A549 (cell line): ENCODE measurements around the gene MAGEF1. TPM values are rescaled to one million over a fixed set of nuclear protein-coding genes. Genes with fewer than 3 reads are reported as not detected.

Experiments
- ATAC-seq, 2 experiments: fragments of 200-7000 bp in 1 of 2; fragments of >200 bp in 1 of 2; cut with Nextera tagmentation in 1 of 2; cut with Tn5 transposase in 1 of 2; 3 replicates each; pipeline versions ENCODE4 v1.8.0 to v1.9.1; 2018 to 2020; ENCODE audit warnings: mild to moderate bottlenecking in 1 of 2, moderate library complexity in 1 of 2
- CTCF ChIA-PET: fragments of 300-600 bp; sonication (Branson Sonifier 250); formaldehyde crosslinking; extraction: SDS; loops from one replicate; lab custom pipeline; 2021; ENCODE audit warnings: antibody characterized with exemption, inconsistent platforms; lab: Yijun Ruan, JAX
- POLR2A ChIA-PET: fragments of 350-600 bp; formaldehyde crosslinking; extraction: SDS; loops from one replicate; lab custom pipeline; 2021; ENCODE audit warnings: antibody characterized with exemption, inconsistent platforms; lab: Yijun Ruan, JAX
- DNase-seq, 2 experiments: peaks; one replicate each; pipeline versions ENCODE4 v3.0.0 to v3.0.0-alpha.2; 2011 to 2016; ENCODE audit warnings: low read depth in 1 of 2, low spot score in 1 of 2
- FAIRE-seq: peaks from 2 replicates; lab custom pipeline; 2011; peaks lifted over from hg19 to GRCh38; lab: Jason Lieb, UNC
- H3K27ac ChIP-seq, 2 experiments: fragments of >200 bp; sonication (Bioruptor Twin); formaldehyde crosslinking; 3 replicates each; pipeline ENCODE4 v1.5.1; 2016 to 2017
- H3K4me1 ChIP-seq: fragments of >200 bp; sonication (Bioruptor Twin); formaldehyde crosslinking; 3 replicates; pipeline ENCODE4 v1.6.1; 2016
- H3K4me2 ChIP-seq: fragments of >200 bp; sonication (Bioruptor Twin); formaldehyde crosslinking; 3 replicates; pipeline ENCODE4 v1.6.1; 2016
- H3K4me3 ChIP-seq: fragments of >200 bp; sonication (Bioruptor Twin); formaldehyde crosslinking; 3 replicates; pipeline ENCODE4 v1.5.1; 2016
- H3K9me3 ChIP-seq: fragments of >200 bp; sonication (Bioruptor Twin); formaldehyde crosslinking; 3 replicates; pipeline ENCODE4 v1.6.1; 2016
- ATOH8 ChIP-seq: fragments of 250-450 bp; sonication (Bioruptor Pico); IDR thresholded peaks from 2 replicates; pipeline ENCODE4 v1.5.0; 2020; ENCODE audit warnings: low read depth, mild to moderate bottlenecking, moderate library complexity
- BHLHE40 ChIP-seq: IDR thresholded peaks from 2 replicates; pipeline ENCODE4 v1.6.1; 2012; ENCODE audit warnings: low read depth, low read length, inconsistent platforms
- CEBPB ChIP-seq, 2 experiments: fragments of >200 bp in 1 of 2; sonication (Bioruptor Twin) in 1 of 2; formaldehyde crosslinking in 1 of 2; IDR thresholded peaks; 2 replicates each; pipeline ENCODE4 v1.6.1; 2012 to 2016
- EP300 ChIP-seq, 2 experiments: fragments of >200 bp; sonication (Bioruptor Twin); formaldehyde crosslinking; IDR thresholded peaks; 2 replicates in 1 of 2; 3 replicates in 1 of 2; pipeline ENCODE4 v1.6.1; 2016 to 2017
- FOSL2 ChIP-seq, 2 experiments: fragments of 450-650 bp in 1 of 2; fragments of >200 bp in 1 of 2; sonication (Bioruptor Twin) in 1 of 2; formaldehyde crosslinking; IDR thresholded peaks; 2 replicates each; pipeline versions ENCODE4 v1.5.0 to v1.6.1; 2016 to 2020; ENCODE audit warnings: mild to moderate bottlenecking in 1 of 2, moderate library complexity in 1 of 2
- GATA3 ChIP-seq: IDR thresholded peaks from 2 replicates; pipeline ENCODE4 v1.6.1; 2012; ENCODE audit warnings: borderline replicate concordance
- HDAC2 ChIP-seq: fragments of 200-600 bp; sonication (generic); IDR thresholded peaks from 2 replicates; pipeline ENCODE4 v1.6.1; 2016
- HOXB5 ChIP-seq: fragments of 250-450 bp; sonication (Bioruptor Pico); IDR thresholded peaks from 2 replicates; pipeline ENCODE4 v1.5.0; 2020; ENCODE audit warnings: mild to moderate bottlenecking, moderate library complexity
- MAZ ChIP-seq: fragments of 150-350 bp; IDR thresholded peaks from 2 replicates; pipeline ENCODE4 v1.6.1; 2014; ENCODE audit warnings: antibody characterized with exemption, low read depth, low read length, borderline replicate concordance
- PHF8 ChIP-seq: fragments of 200-600 bp; sonication (generic); IDR thresholded peaks from 2 replicates; pipeline ENCODE4 v1.6.1; 2016; ENCODE audit warnings: low read depth, mild to moderate bottlenecking, antibody characterized with exemption, moderate library complexity, borderline replicate concordance
- RFX5 ChIP-seq: fragments of 450-650 bp; IDR thresholded peaks from 2 replicates; pipeline ENCODE4 v1.7.1; 2014; ENCODE audit warnings: antibody characterized with exemption, mild to moderate bottlenecking, moderate library complexity
- ZNF302 ChIP-seq: fragments of 250-450 bp; sonication (Bioruptor Pico); IDR thresholded peaks from 2 replicates; pipeline ENCODE4 v1.9.0; 2021; ENCODE audit warnings: inconsistent platforms, mild to moderate bottlenecking, moderate library complexity
- WGBS: methylation state at CpG from one replicate; pipeline ENCODE4 v1.1.6; 2017; ENCODE audit errors: missing lambda C conversion rate; 5-methylcytosine and 5-hydroxymethylcytosine counted together
- polyA plus RNA-seq, 4 experiments: library from polyadenylated mRNA; depleted of rRNA in 3 of 4; stranded (reverse); fragments of >200 nt; fragmentation: RNase III in 1 of 4; extraction: RNeasy Plus Mini Kit Qiagen cat#74134 plus additional on column Dnase treatment in 1 of 4; gene quantifications; 2 replicates in 3 of 4; 3 replicates in 1 of 4; pipeline ENCODE4 v1.2.3, GENCODE V29; 2011 to 2017
- TF ChIP-seq, protein P1 (sequence below): fragments of 250-450 bp; sonication (Bioruptor Pico); IDR thresholded peaks from 2 replicates; pipeline ENCODE4 v1.5.0; 2021; ENCODE audit warnings: mild to moderate bottlenecking, moderate library complexity, borderline replicate concordance
- TF ChIP-seq, protein P2 (sequence below): IDR thresholded peaks from 2 replicates; pipeline ENCODE4 v1.6.1; 2012
- TF ChIP-seq, protein P3 (sequence below): fragments of 450-650 bp; IDR thresholded peaks from 2 replicates; pipeline ENCODE4 v1.6.1; 2014; ENCODE audit warnings: antibody characterized with exemption

MAGEF1 gene
- polyA plus RNA-seq, 2 of the 4 experiments (the other 2 are of a cell fraction), result 19.6 to 30.8 TPM

DNA sequence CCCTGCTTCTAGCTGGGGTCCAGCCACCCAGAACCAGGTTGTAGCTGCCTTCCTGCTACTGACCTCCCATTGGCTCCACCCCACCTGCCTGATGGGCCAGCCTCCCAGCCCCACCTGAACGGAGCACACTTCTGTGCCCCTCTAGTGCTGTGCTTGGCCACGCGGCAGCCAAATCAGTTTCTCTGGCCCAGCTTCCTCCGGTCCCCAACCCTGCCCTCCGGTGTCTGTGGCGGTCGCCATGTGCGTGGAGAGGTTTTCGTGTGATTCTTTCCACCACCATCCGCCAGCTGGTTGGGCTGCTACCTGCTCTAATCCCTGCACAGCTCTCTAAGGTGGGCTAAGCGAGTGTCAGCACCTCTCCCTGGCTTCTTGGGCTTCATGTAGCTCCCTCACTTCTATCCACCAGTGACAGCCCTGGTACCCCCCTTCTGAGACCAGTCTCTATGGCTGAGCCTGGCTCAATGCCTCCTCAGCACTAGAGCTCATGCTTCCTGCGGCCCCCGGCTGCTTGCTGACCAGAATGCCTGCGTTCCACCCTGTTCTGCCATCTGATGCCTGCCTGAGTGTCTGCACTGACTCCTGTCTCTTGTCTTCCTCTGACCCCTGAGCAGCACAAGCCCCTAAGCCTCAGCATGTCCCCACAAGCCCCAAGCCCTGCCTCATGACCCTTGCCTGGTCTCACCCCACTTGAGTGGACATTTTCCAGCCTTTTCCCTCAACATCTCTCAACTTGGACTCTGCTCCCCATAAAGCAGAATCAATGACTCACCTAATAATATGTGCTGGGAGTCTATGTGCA, 23.2 kb upstream of the MAGEF1 start:
- Histone ChIP-seq H3K27ac (no peak overlapping the region), H3K4me1 (no peaks in the 10 kb centered on the region), H3K4me2 (no peak overlapping the region), H3K9me3 (no peaks in the 10 kb centered on the region), H3K4me3 (no peak overlapping the region)
- ChIA-PET POLR2A (no interaction called here), CTCF (interaction anchor here (1.0 to 1.1 kb wide), 2 partner anchors 43 to 174 kb away, joined by 3 read pairs; partner anchors contain the start of gene EPHB3)
- DNase-seq (no peak), FAIRE-seq (no peak), ATAC-seq (no peak)
- WGBS, result 86% methylated on average over 11 of the region's 14 CpGs
- no peak for TF ChIP-seq CEBPB (IDR thresholded peaks at IDR 0.05)
- TF ChIP-seq RFX5, result no peak
- TF ChIP-seq, protein P1, sequence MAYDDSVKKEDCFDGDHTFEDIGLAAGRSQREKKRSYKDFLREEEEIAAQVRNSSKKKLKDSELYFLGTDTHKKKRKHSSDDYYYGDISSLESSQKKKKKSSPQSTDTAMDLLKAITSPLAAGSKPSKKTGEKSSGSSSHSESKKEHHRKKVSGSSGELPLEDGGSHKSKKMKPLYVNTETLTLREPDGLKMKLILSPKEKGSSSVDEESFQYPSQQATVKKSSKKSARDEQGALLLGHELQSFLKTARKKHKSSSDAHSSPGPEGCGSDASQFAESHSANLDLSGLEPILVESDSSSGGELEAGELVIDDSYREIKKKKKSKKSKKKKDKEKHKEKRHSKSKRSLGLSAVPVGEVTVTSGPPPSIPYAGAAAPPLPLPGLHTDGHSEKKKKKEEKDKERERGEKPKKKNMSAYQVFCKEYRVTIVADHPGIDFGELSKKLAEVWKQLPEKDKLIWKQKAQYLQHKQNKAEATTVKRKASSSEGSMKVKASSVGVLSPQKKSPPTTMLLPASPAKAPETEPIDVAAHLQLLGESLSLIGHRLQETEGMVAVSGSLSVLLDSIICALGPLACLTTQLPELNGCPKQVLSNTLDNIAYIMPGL (CRISPR knock-in tag), result no peak
- no peak for TF ChIP-seq GATA3
- no peak for TF ChIP-seq HDAC2
- TF ChIP-seq PHF8, result no peak
- TF ChIP-seq BHLHE40, result no peak

DNA sequence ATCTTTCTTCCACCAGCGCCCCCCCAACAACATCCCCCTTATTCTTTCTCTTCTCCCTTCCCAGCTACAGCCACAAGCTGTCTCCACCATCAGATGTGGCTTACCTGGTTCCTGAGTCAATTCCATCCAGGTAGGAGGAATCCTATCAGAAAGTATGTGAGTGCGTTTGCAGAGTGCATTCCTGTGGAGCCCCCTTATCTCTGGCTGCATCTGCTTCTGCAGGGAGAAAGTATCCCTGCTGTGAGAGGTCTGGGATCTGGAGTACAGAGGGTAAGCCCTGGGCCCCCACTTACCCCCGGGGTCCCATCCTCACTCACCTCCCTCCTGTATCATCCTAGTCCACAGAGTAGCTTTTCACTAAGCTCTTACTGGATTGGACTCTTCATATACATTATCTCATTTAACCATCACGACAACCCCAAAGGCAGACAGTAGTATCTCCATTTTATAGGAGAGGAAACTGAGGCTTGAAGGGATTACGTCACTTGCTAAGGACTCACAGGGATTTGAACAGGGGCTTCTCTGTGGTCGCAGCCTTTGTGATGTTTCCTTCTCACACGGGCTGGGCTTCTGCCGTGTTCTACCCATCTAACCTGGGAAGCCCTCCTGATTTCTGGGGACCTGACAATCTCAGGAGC, 22.2 kb upstream of the MAGEF1 start:
- Histone ChIP-seq H3K4me1 (no peaks in the 10 kb centered on the region), H3K4me3 (no peak overlapping the region), H3K4me2 (no peak overlapping the region), H3K9me3 (no peaks in the 10 kb centered on the region), H3K27ac (no peak overlapping the region)
- TF ChIP-seq, protein P2, sequence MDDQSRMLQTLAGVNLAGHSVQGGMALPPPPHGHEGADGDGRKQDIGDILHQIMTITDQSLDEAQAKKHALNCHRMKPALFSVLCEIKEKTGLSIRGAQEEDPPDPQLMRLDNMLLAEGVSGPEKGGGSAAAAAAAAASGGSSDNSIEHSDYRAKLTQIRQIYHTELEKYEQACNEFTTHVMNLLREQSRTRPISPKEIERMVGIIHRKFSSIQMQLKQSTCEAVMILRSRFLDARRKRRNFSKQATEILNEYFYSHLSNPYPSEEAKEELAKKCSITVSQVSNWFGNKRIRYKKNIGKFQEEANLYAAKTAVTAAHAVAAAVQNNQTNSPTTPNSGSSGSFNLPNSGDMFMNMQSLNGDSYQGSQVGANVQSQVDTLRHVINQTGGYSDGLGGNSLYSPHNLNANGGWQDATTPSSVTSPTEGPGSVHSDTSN, result no peak
- no peak for TF ChIP-seq ZNF302
- TF ChIP-seq RFX5, result no peak
- TF ChIP-seq HOXB5 (CRISPR knock-in tag), result no peak
- POLR2A ChIA-PET, result no interaction called here
- WGBS, result 40% methylated on average over 8 of the region's 8 CpGs
- ATAC-seq (no peak), FAIRE-seq (no peak), DNase-seq (no peak)
- CTCF ChIA-PET, result interaction anchor here (1.0 kb wide), 1 partner anchor 44 kb away, joined by 3 read pairs; no protein-coding TSS in a partner anchor

DNA sequence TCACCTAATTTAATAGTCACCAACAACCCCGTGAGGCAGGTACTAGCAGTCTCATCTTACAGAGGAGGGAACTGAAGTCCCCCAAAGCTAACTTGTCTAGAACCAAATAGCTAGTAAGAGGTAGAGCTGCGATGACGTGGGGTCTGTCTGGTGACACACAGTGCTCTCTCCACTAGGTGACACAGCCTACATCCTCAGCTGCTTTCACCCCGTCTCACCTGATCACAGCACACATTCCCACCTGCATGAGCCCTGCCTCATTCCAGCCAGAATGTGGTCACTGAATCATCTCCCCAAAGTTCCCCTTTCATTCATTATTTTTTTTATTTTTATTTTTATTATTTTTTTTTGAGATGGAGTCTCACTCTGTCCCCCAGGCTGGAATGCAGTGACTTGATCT, 21.3 kb upstream of the MAGEF1 start:
- 69% methylated on average over 4 of the region's 4 CpGs for WGBS
- H3K4me2 ChIP-seq, result no peak overlapping the region
- H3K4me3 ChIP-seq, result no peak overlapping the region
- FAIRE-seq (no peak), ATAC-seq (no peak), DNase-seq (no peak)
- TF ChIP-seq MAZ (no peak), FOSL2 (IDR thresholded peaks at IDR 0.05) (no peak), FOSL2 (CRISPR knock-in tag; IDR thresholded peaks at IDR 0.05) (no peak), EP300 (IDR thresholded peaks at IDR 0.05) (no peak), ATOH8 (CRISPR knock-in tag) (no peak)
- TF ChIP-seq, protein P3, sequence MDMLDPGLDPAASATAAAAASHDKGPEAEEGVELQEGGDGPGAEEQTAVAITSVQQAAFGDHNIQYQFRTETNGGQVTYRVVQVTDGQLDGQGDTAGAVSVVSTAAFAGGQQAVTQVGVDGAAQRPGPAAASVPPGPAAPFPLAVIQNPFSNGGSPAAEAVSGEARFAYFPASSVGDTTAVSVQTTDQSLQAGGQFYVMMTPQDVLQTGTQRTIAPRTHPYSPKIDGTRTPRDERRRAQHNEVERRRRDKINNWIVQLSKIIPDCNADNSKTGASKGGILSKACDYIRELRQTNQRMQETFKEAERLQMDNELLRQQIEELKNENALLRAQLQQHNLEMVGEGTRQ, result no peak
- POLR2A ChIA-PET, result no interaction called here
- no peak overlapping the region for H3K27ac ChIP-seq
- H3K4me1 ChIP-seq, result no peaks in the 10 kb centered on the region
- H3K9me3 ChIP-seq, result no peaks in the 10 kb centered on the region
- CTCF ChIA-PET, result interaction anchor here (0.7 to 1.4 kb wide), 3 partner anchors 44 to 194 kb away, joined by 3 read pairs; partner anchors contain the start of gene EPHB3
